KMS-11 (cell line): ENCODE results near the gene AASS.

Experiments used
- H2AFZ ChIP-seq: fragments of 200-600 bp; sonication (generic); 2 replicates; pipeline ENCODE4 v1.6.1; 2016; ENCODE audit warnings: antibody characterized with exemption, mixed run types, low read depth
- H3K27ac ChIP-seq: fragments of 200-600 bp; sonication (generic); 2 replicates; pipeline ENCODE4 v1.6.1; 2016; ENCODE audit warnings: mild to moderate bottlenecking, mixed run types
- H3K27me3 ChIP-seq: fragments of 200-600 bp; sonication (generic); 2 replicates; pipeline ENCODE4 v1.6.1; 2017; ENCODE audit warnings: mild to moderate bottlenecking, low read depth, mixed run types, moderate library complexity; ENCODE audit not compliant: insufficient read depth
- H3K36me3 ChIP-seq: fragments of 200-600 bp; sonication (generic); 2 replicates; pipeline ENCODE4 v1.6.1; 2017; ENCODE audit warnings: mild to moderate bottlenecking, mixed run types; ENCODE audit not compliant: insufficient read depth
- H3K4me1 ChIP-seq: fragments of 200-600 bp; sonication (generic); 2 replicates; pipeline ENCODE4 v1.6.1; 2016; ENCODE audit warnings: mild to moderate bottlenecking, low read depth, mixed run types; ENCODE audit not compliant: poor library complexity, severe bottlenecking
- H3K4me2 ChIP-seq: fragments of 200-600 bp; sonication (generic); 2 replicates; pipeline ENCODE4 v1.7.0; 2016; ENCODE audit warnings: mild to moderate bottlenecking, mixed run types
- H3K4me3 ChIP-seq: fragments of 200-600 bp; sonication (generic); IDR thresholded peaks from 2 replicates; pipeline ENCODE4 v1.6.1; 2017; ENCODE audit warnings: low read depth, low read length, mixed read lengths; ENCODE audit not compliant: insufficient read depth
- H3K79me2 ChIP-seq: fragments of 200-600 bp; sonication (generic); 2 replicates; pipeline ENCODE4 v1.6.1; 2016; ENCODE audit warnings: low read depth, mixed run types; ENCODE audit not compliant: insufficient read depth
- H3K9ac ChIP-seq: fragments of 200-600 bp; sonication (generic); 2 replicates; pipeline ENCODE4 v1.6.1; 2016; ENCODE audit warnings: mild to moderate bottlenecking, mixed run types
- H4K20me1 ChIP-seq: fragments of 200-600 bp; sonication (generic); 2 replicates; pipeline ENCODE4 v1.6.1; 2016; ENCODE audit warnings: mild to moderate bottlenecking, mixed run types; ENCODE audit not compliant: insufficient read depth
- TF ChIP-seq, protein P1 (sequence below): fragments of 200-600 bp; sonication (generic); conservative IDR thresholded peaks from 2 replicates; pipeline ENCODE4 v1.6.1; 2017; ENCODE audit warnings: low read depth, mild to moderate bottlenecking, antibody characterized with exemption, low read length, moderate library complexity, mixed read lengths

AASS gene

DNA sequence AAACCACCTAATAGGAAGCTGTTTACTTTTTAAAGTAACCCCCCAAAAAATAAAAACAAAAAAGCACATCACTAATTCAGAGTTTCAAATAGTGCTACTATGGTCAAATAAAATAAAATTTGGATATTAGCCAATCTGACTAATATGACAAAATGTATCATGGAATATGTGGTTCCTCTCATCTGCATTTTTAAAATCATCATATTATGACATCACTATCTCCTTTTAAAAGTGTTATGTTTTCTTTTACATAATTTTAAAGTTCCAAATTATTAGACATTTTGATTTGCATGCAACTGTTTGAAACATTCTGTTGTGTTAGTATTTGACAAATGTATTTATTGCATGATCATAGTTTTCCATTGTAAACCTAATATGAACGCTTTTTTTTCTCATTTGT is 110.4 kb downstream of the AASS start:
- Histone ChIP-seq H3K27me3 (no peaks in the 10 kb centered on the region), H3K9ac (no peak overlapping the region), H3K4me1 (no peaks in the 10 kb centered on the region), H4K20me1 (no peaks in the 10 kb centered on the region), H2AFZ (no peak overlapping the region), H3K79me2 (no peaks in the 10 kb centered on the region), H3K36me3 (no peaks in the 10 kb centered on the region), H3K4me2 (no peak overlapping the region), H3K27ac (no peak overlapping the region), H3K4me3 (no peak overlapping the region)
- TF ChIP-seq, protein P1, sequence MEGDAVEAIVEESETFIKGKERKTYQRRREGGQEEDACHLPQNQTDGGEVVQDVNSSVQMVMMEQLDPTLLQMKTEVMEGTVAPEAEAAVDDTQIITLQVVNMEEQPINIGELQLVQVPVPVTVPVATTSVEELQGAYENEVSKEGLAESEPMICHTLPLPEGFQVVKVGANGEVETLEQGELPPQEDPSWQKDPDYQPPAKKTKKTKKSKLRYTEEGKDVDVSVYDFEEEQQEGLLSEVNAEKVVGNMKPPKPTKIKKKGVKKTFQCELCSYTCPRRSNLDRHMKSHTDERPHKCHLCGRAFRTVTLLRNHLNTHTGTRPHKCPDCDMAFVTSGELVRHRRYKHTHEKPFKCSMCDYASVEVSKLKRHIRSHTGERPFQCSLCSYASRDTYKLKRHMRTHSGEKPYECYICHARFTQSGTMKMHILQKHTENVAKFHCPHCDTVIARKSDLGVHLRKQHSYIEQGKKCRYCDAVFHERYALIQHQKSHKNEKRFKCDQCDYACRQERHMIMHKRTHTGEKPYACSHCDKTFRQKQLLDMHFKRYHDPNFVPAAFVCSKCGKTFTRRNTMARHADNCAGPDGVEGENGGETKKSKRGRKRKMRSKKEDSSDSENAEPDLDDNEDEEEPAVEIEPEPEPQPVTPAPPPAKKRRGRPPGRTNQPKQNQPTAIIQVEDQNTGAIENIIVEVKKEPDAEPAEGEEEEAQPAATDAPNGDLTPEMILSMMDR = no peak

- Histone ChIP-seq H3K4me3 (no peak overlapping the region), H3K27me3 (no peaks in the 10 kb centered on the region), H3K4me2 (no peak overlapping the region), H2AFZ (no peak overlapping the region), H3K79me2 (no peaks in the 10 kb centered on the region), H3K9ac (no peak overlapping the region), H3K4me1 (peaks cover 6% of the 10 kb centered on the region), H4K20me1 (no peaks in the 10 kb centered on the region), H3K36me3 (no peaks in the 10 kb centered on the region), H3K27ac (no peak overlapping the region)
- TF ChIP-seq, protein P1 = no peak
These were observed 117.0 kb downstream of the AASS start for GRCh38 chr7:122027058-122027457.
